ENCODE data around the gene TSHZ1.

TSHZ1 gene

DNA sequence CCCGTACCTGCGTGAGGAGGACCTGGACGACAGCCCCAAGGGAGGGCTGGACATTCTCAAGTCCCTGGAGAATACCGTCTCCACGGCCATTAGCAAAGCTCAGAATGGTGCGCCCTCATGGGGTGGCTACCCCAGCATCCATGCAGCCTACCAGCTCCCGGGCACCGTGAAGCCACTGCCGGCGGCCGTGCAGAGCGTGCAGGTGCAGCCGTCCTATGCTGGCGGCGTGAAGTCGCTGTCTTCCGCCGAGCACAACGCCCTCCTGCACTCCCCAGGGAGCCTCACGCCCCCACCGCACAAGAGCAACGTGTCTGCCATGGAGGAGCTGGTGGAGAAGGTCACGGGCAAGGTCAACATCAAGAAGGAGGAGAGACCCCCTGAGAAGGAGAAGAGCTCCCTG is 76.4 kb downstream of the TSHZ1 start:
- CTCF ChIA-PET = no interaction called here
- Histone ChIP-seq H3K9me3 (ENCODE audit: control insufficient read depth, insufficient read depth, low read depth, low read length) (no peaks in the 10 kb centered on the region), H3K4me3 (ENCODE audit: low read depth, low read length) (no peak overlapping the region), H3K27ac (ENCODE audit: extremely low read depth, low read depth, low read length) (no peak overlapping the region), H3K4me1 (ENCODE audit: control insufficient read depth, insufficient read depth, low read length) (no peaks in the 10 kb centered on the region), H3K36me3 (ENCODE audit: control insufficient read depth in 2 of 2, insufficient read depth in 1 of 2, low read length in 2 of 2) (peaks cover 0 to 37% of the 10 kb centered on the region in 2 experiments; a peak in 1 of 3 replicates)
- POLR2A ChIA-PET = no interaction called here
- TF ChIP-seq ZNF426 (tag by site-specific recombination; IDR thresholded peaks at IDR 0.05) = no peak
- TF ChIP-seq, protein P1, sequence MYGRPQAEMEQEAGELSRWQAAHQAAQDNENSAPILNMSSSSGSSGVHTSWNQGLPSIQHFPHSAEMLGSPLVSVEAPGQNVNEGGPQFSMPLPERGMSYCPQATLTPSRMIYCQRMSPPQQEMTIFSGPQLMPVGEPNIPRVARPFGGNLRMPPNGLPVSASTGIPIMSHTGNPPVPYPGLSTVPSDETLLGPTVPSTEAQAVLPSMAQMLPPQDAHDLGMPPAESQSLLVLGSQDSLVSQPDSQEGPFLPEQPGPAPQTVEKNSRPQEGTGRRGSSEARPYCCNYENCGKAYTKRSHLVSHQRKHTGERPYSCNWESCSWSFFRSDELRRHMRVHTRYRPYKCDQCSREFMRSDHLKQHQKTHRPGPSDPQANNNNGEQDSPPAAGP (tag by site-specific recombination; IDR thresholded peaks at IDR 0.05) = no peak
- TF ChIP-seq, protein P2, sequence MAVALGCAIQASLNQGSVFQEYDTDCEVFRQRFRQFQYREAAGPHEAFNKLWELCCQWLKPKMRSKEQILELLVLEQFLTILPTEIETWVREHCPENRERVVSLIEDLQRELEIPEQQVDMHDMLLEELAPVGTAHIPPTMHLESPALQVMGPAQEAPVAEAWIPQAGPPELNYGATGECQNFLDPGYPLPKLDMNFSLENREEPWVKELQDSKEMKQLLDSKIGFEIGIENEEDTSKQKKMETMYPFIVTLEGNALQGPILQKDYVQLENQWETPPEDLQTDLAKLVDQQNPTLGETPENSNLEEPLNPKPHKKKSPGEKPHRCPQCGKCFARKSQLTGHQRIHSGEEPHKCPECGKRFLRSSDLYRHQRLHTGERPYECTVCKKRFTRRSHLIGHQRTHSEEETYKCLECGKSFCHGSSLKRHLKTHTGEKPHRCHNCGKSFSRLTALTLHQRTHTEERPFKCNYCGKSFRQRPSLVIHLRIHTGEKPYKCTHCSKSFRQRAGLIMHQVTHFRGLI (tag by site-specific recombination; IDR thresholded peaks at IDR 0.05) = no peak
- no peak for TF ChIP-seq ZNF202 (tag by site-specific recombination; IDR thresholded peaks at IDR 0.05; ENCODE audit: borderline replicate concordance)
- TF ChIP-seq, protein P3, sequence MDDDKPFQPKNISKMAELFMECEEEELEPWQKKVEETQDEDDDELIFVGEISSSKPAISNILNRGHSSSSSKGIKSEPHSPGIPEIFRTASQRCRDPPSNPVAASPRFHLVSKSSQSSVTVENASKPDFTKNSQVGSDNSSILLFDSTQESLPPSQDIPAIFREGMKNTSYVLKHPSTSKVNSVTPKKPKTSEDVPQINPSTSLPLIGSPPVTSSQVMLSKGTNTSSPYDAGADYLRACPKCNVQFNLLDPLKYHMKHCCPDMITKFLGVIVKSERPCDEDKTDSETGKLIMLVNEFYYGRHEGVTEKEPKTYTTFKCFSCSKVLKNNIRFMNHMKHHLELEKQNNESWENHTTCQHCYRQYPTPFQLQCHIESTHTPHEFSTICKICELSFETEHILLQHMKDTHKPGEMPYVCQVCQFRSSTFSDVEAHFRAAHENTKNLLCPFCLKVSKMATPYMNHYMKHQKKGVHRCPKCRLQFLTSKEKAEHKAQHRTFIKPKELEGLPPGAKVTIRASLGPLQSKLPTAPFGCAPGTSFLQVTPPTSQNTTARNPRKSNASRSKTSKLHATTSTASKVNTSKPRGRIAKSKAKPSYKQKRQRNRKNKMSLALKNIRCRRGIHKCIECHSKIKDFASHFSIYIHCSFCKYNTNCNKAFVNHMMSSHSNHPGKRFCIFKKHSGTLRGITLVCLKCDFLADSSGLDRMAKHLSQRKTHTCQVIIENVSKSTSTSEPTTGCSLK (tag by site-specific recombination; IDR thresholded peaks at IDR 0.05) = no peak
- no peak for TF ChIP-seq HOXD13 (CRISPR knock-in tag; IDR thresholded peaks at IDR 0.05; ENCODE audit: borderline replicate concordance)

DNA sequence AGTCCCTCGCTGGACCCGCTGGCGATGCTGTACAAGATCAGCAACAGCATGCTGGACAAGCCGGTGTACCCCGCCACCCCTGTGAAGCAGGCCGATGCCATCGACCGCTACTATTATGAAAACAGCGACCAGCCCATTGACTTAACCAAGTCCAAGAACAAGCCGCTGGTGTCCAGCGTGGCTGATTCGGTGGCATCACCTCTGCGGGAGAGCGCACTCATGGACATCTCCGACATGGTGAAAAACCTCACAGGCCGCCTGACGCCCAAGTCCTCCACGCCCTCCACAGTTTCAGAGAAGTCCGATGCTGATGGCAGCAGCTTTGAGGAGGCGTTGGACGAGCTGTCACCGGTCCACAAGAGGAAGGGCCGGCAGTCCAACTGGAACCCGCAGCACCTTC is 77.1 kb downstream of the TSHZ1 start:
- no peaks in the 10 kb centered on the region for H3K9me3 ChIP-seq (ENCODE audit: control insufficient read depth, insufficient read depth, low read depth, low read length)
- H3K4me1 ChIP-seq (ENCODE audit: control insufficient read depth, insufficient read depth, low read length) = no peaks in the 10 kb centered on the region
- H3K4me3 ChIP-seq (ENCODE audit: low read depth, low read length) = no peak overlapping the region
- TF ChIP-seq ZNF654 (tag by site-specific recombination; IDR thresholded peaks at IDR 0.05; ENCODE audit: low read depth) = no peak
- no peak for TF ChIP-seq ZNF558 (tag by site-specific recombination; IDR thresholded peaks at IDR 0.05)
- TF ChIP-seq, protein P4, sequence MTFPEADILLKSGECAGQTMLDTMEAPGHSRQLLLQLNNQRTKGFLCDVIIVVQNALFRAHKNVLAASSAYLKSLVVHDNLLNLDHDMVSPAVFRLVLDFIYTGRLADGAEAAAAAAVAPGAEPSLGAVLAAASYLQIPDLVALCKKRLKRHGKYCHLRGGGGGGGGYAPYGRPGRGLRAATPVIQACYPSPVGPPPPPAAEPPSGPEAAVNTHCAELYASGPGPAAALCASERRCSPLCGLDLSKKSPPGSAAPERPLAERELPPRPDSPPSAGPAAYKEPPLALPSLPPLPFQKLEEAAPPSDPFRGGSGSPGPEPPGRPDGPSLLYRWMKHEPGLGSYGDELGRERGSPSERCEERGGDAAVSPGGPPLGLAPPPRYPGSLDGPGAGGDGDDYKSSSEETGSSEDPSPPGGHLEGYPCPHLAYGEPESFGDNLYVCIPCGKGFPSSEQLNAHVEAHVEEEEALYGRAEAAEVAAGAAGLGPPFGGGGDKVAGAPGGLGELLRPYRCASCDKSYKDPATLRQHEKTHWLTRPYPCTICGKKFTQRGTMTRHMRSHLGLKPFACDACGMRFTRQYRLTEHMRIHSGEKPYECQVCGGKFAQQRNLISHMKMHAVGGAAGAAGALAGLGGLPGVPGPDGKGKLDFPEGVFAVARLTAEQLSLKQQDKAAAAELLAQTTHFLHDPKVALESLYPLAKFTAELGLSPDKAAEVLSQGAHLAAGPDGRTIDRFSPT (tag by site-specific recombination; IDR thresholded peaks at IDR 0.05) = no peak
- TF ChIP-seq, protein P5, sequence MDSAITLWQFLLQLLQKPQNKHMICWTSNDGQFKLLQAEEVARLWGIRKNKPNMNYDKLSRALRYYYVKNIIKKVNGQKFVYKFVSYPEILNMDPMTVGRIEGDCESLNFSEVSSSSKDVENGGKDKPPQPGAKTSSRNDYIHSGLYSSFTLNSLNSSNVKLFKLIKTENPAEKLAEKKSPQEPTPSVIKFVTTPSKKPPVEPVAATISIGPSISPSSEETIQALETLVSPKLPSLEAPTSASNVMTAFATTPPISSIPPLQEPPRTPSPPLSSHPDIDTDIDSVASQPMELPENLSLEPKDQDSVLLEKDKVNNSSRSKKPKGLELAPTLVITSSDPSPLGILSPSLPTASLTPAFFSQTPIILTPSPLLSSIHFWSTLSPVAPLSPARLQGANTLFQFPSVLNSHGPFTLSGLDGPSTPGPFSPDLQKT (IDR thresholded peaks at IDR 0.05; ENCODE audit: borderline replicate concordance, low read depth, low read length) = no peak
- no peak for TF ChIP-seq SP3 (tag by site-specific recombination; IDR thresholded peaks at IDR 0.05)
- TF ChIP-seq ZNF266 (tag by site-specific recombination; IDR thresholded peaks at IDR 0.05; ENCODE audit: low read depth) = no peak
- TF ChIP-seq HOXC10 (CRISPR knock-in tag; IDR thresholded peaks at IDR 0.05) = no peak
- TF ChIP-seq, protein P6, sequence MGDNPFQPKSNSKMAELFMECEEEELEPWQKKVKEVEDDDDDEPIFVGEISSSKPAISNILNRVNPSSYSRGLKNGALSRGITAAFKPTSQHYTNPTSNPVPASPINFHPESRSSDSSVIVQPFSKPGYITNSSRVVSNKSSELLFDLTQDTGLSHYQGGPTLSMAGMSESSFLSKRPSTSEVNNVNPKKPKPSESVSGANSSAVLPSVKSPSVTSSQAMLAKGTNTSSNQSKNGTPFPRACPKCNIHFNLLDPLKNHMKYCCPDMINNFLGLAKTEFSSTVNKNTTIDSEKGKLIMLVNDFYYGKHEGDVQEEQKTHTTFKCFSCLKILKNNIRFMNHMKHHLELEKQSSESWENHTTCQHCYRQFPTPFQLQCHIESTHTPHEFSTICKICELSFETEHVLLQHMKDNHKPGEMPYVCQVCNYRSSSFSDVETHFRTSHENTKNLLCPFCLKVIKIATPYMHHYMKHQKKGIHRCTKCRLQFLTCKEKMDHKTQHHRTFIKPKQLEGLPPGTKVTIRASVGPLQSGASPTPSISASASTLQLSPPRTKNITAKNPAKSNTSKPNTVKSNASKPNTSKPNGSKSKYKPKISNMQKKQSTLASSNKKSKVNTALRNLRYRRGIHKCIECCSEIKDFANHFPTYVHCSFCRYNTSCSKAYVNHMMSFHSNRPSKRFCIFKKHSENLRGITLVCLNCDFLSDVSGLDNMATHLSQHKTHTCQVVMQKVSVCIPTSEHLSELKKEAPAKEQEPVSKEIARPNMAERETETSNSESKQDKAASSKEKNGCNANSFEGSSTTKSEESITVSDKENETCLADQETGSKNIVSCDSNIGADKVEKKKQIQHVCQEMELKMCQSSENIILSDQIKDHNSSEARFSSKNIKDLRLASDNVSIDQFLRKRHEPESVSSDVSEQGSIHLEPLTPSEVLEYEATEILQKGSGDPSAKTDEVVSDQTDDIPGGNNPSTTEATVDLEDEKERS (tag by site-specific recombination; IDR thresholded peaks at IDR 0.05) = no peak
- no peak for TF ChIP-seq ZNF776 (tag by site-specific recombination; IDR thresholded peaks at IDR 0.05; ENCODE audit: borderline replicate concordance)
- TF ChIP-seq ZNF211 (tag by site-specific recombination; IDR thresholded peaks at IDR 0.05; ENCODE audit: low read depth) = no peak
- TF ChIP-seq ZNF10 (tag by site-specific recombination; IDR thresholded peaks at IDR 0.05) = no peak
- no peak for TF ChIP-seq HOXD13 (CRISPR knock-in tag; IDR thresholded peaks at IDR 0.05; ENCODE audit: borderline replicate concordance)
- H3K36me3 ChIP-seq (ENCODE audit: control insufficient read depth in 2 of 2, insufficient read depth in 1 of 2, low read length in 2 of 2) = peaks cover 0 to 37% of the 10 kb centered on the region in 2 experiments; a peak in 1 of 3 replicates
- POLR2A ChIA-PET = no interaction called here
- CTCF ChIA-PET = no interaction called here
- H3K27ac ChIP-seq (ENCODE audit: extremely low read depth, low read depth, low read length) = no peak overlapping the region

Data from HEK293 (cell line).